Neuronal stem cell (in vitro differentiated cells): ENCODE results near the gene FRS2.

Experiments used
- DNase-seq: peaks from one replicate; pipeline ENCODE4 v3.0.0-alpha.2; 2013; ENCODE audit warnings: low spot score
- H2AFZ ChIP-seq: one replicate; pipeline ENCODE4 v1.6.1; 2013; ENCODE audit warnings: mild to moderate bottlenecking, low read length, inconsistent platforms
- H2AK5ac ChIP-seq: 2 replicates; pipeline ENCODE4 v1.6.1; 2013; ENCODE audit warnings: low read depth, mild to moderate bottlenecking, inconsistent platforms, low read length, moderate library complexity, mixed read lengths
- H2BK120ac ChIP-seq: 2 replicates; pipeline ENCODE4 v1.6.1; 2013; ENCODE audit warnings: low read depth, mild to moderate bottlenecking, inconsistent platforms, low read length, moderate library complexity, mixed read lengths
- H2BK12ac ChIP-seq: one replicate; pipeline ENCODE4 v1.6.1; 2013; ENCODE audit warnings: low read length, inconsistent platforms
- H2BK15ac ChIP-seq: 2 replicates; pipeline ENCODE4 v1.6.1; 2013; ENCODE audit warnings: mild to moderate bottlenecking, low read length, inconsistent platforms, mixed read lengths
- H2BK5ac ChIP-seq: one replicate; pipeline ENCODE4 v1.6.1; 2013; ENCODE audit warnings: inconsistent platforms, mild to moderate bottlenecking, low read length, moderate library complexity
- H3K14ac ChIP-seq: one replicate; pipeline ENCODE4 v1.6.1; 2013; ENCODE audit warnings: low read length, inconsistent platforms
- H3K18ac ChIP-seq: 2 replicates; pipeline ENCODE4 v1.6.1; 2013; ENCODE audit warnings: low read length, inconsistent platforms
- H3K23ac ChIP-seq: 2 replicates; pipeline ENCODE4 v1.6.1; 2013; ENCODE audit warnings: low read depth, mild to moderate bottlenecking, mixed read lengths, low read length, inconsistent platforms; ENCODE audit not compliant: poor library complexity
- H3K27ac ChIP-seq: replicated peaks from 3 replicates; pipeline ENCODE4 v1.5.1; 2013; ENCODE audit warnings: low read length, inconsistent platforms
- H3K27me3 ChIP-seq, 3 experiments: 2 replicates each; pipeline ENCODE4 v1.6.1; 2013; ENCODE audit warnings: low read length in 3 of 3, mild to moderate bottlenecking in 2 of 3, inconsistent platforms in 1 of 3, low read depth in 1 of 3, mixed read lengths in 1 of 3, moderate library complexity in 1 of 3; ENCODE audit not compliant: control insufficient read depth in 3 of 3, insufficient read depth in 3 of 3
- H3K36me3 ChIP-seq, 2 donors: replicated peaks in 1 of 2; 2 replicates each; pipeline ENCODE4 v1.6.1; 2013; ENCODE audit warnings: low read length in 2 of 2; ENCODE audit not compliant: control insufficient read depth in 2 of 2, insufficient read depth in 2 of 2
- H3K4ac ChIP-seq: 2 replicates; pipeline ENCODE4 v1.6.1; 2013; ENCODE audit warnings: inconsistent platforms, mild to moderate bottlenecking, low read length, moderate library complexity
- H3K4me1 ChIP-seq, 2 donors: 1 replicate in 1 of 2; 2 replicates in 1 of 2; pipeline ENCODE4 v1.6.1; 2013; ENCODE audit warnings: low read length in 2 of 2, low read depth in 1 of 2; ENCODE audit not compliant: control insufficient read depth in 2 of 2, insufficient read depth in 1 of 2
- H3K4me2 ChIP-seq: one replicate; pipeline ENCODE4 v1.6.1; 2013; ENCODE audit warnings: mild to moderate bottlenecking, low read length, inconsistent platforms; ENCODE audit not compliant: insufficient read depth, poor library complexity, severe bottlenecking
- H3K4me3 ChIP-seq, 2 donors: 2 replicates each; pipeline ENCODE4 v1.5.1; 2013; ENCODE audit warnings: low read length in 2 of 2, mild to moderate bottlenecking in 2 of 2, inconsistent platforms in 1 of 2, moderate library complexity in 1 of 2
- H3K79me1 ChIP-seq: one replicate; pipeline ENCODE4 v1.6.1; 2013; ENCODE audit warnings: low read depth, mild to moderate bottlenecking, inconsistent platforms, low read length, moderate library complexity
- H3K9ac ChIP-seq: one replicate; pipeline ENCODE4 v1.6.1; 2013; ENCODE audit warnings: mild to moderate bottlenecking, low read depth, low read length, inconsistent platforms; ENCODE audit not compliant: poor library complexity
- H3K9me3 ChIP-seq, 2 donors: replicated peaks in 1 of 2; 2 replicates each; pipeline versions ENCODE3 to v1.6.1; 2013; ENCODE audit warnings: low read length in 2 of 2, mild to moderate bottlenecking in 2 of 2, inconsistent platforms in 1 of 2, low read depth in 1 of 2, mixed read lengths in 1 of 2, moderate library complexity in 1 of 2; ENCODE audit not compliant: control insufficient read depth in 2 of 2, insufficient read depth in 1 of 2
- H4K8ac ChIP-seq: one replicate; pipeline ENCODE4 v1.6.1; 2013; ENCODE audit warnings: low read depth, mild to moderate bottlenecking, inconsistent platforms, low read length, moderate library complexity
- H4K91ac ChIP-seq: one replicate; pipeline ENCODE4 v1.6.1; 2013; ENCODE audit warnings: low read length, low read depth, mild to moderate bottlenecking, inconsistent platforms; ENCODE audit not compliant: poor library complexity
- WGBS, 2 donors: extraction: QIAGEN DNeasy Blood & Tissue Kit; methylation state at CpG; one replicate each; pipeline ENCODE4 v1.1.7; 2013; ENCODE audit warnings: missing lambda C conversion rate in 2 of 2, mixed read lengths in 1 of 2; ENCODE audit not compliant: insufficient read length in 2 of 2, insufficient replicate concordance in 1 of 2; ENCODE audit errors: extremely low coverage in 2 of 2; 5-methylcytosine and 5-hydroxymethylcytosine counted together

The FRS2 gene

DNA sequence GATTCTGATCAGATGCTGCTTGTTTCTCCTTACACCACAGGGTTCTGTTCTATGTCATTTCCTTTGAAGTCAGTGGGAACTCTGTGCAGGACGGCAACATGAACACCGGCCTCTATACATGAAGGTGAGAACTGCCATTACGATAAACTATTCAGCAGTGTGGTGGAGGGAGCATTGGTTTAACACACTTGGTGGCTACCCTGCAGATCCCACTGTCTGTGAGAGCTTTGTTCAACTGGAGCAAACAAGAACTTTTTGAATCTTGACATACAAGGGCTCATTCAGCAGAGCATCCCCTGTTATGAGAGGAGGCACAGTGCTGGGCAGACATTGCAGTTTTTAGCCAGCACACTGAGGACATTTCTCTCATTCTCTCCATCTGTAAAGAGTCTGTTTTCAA lies 10.7 kb upstream of the FRS2 start:
- H3K36me3 ChIP-seq = no peaks in the 10 kb centered on the region
- no peak overlapping the region for H3K23ac ChIP-seq
- no peak overlapping the region for H2BK12ac ChIP-seq
- no peaks in the 10 kb centered on the region for H3K4me1 ChIP-seq
- H4K8ac ChIP-seq = no peak overlapping the region
- no peak overlapping the region for H3K4me2 ChIP-seq
- no CpG with 5 or more reads among the region's 3 CpGs for WGBS, 2 donors
- no peak for DNase-seq
- no peak overlapping the region for H2BK15ac ChIP-seq
- peak overlapping the region; percentile 84 for H2AFZ ChIP-seq
- no peaks in the 10 kb centered on the region for H3K79me1 ChIP-seq
- H3K4ac ChIP-seq = no peak overlapping the region
- H2AK5ac ChIP-seq = no peak overlapping the region
- no peak overlapping the region for H3K9ac ChIP-seq
- no peak overlapping the region for H2BK120ac ChIP-seq
- no peaks in the 10 kb centered on the region for H3K27me3 ChIP-seq
- no peak overlapping the region for H3K4me3 ChIP-seq
- no peak overlapping the region for H3K18ac ChIP-seq
- no peak overlapping the region for H3K14ac ChIP-seq
- no peak overlapping the region for H2BK5ac ChIP-seq
- no peaks in the 10 kb centered on the region for H3K9me3 ChIP-seq
- H3K27ac ChIP-seq = no peak overlapping the region
- H4K91ac ChIP-seq = no peak overlapping the region

DNA sequence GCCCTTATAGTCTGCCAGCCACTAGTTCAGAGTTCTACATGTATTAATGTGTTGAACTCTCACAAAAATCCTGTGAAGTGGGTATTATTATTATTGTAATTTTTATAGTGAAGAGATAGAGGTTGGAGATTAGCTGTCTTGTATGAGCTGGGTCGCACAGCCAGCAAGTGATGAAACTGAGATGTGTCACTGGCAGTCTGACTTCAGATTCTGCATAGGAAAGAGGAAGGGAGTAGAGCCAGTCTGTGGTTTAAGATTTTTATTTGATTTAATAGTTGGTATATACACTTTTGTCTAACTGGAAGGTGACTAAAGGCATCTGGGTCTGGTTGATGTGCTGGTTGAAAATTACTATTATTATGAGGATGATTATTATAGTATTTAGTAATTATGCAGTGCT lies 5.8 kb upstream of the FRS2 start:
- Histone ChIP-seq H2AFZ (no peak overlapping the region), H3K18ac (no peak overlapping the region), H4K8ac (no peak overlapping the region), H3K4me1 (peaks cover 0 to 2% of the 10 kb centered on the region in 2 donors), H2AK5ac (no peak overlapping the region), H3K4me3 (no peak overlapping the region), H3K14ac (no peak overlapping the region), H2BK12ac (no peak overlapping the region), H3K79me1 (no peaks in the 10 kb centered on the region), H2BK5ac (no peak overlapping the region), H3K27me3 (no peaks in the 10 kb centered on the region), H2BK120ac (no peak overlapping the region), H3K9ac (no peak overlapping the region), H3K36me3 (no peaks in the 10 kb centered on the region), H4K91ac (no peak overlapping the region), H3K4ac (no peak overlapping the region), H3K27ac (no peak overlapping the region), H3K23ac (no peak overlapping the region), H3K4me2 (no peak overlapping the region), H2BK15ac (no peak overlapping the region), H3K9me3 (no peaks in the 10 kb centered on the region)
- no peak for DNase-seq
- WGBS, 2 donors = no CpG with 5 or more reads among the region's 1 CpG

DNA sequence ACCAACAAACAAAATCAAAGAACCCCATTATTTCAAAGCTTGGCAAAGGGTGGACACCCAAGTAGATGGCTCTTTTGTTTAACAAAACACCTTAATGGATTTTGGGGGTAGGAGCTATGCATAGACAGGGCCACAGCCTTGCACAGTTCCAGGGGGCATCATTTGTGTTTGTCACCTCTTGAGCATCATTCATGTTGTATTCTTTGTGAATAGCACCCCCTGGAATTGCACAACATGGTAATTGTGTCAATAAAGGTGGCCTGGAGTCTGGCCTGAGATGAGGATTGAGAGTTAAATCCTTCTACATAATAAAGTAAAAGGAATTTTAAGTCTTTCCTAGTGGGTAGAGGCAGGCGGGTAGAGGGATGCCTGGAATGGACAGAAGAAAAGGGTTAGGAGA lies 3.3 kb upstream of the FRS2 start:
- H2BK120ac ChIP-seq = no peak overlapping the region
- H2BK15ac ChIP-seq = no peak overlapping the region
- no peak overlapping the region for H2BK12ac ChIP-seq
- no peaks in the 10 kb centered on the region for H3K9me3 ChIP-seq
- no peaks in the 10 kb centered on the region for H3K79me1 ChIP-seq
- no peak overlapping the region for H3K4me2 ChIP-seq
- peaks cover 6 to 7% of the 10 kb centered on the region in 2 donors for H3K4me1 ChIP-seq
- H3K14ac ChIP-seq = no peak overlapping the region
- DNase-seq = no peak
- peak overlapping the region; percentile 4 for H2AFZ ChIP-seq
- H4K91ac ChIP-seq = no peak overlapping the region
- H3K36me3 ChIP-seq = no peaks in the 10 kb centered on the region
- no peak overlapping the region for H4K8ac ChIP-seq
- no peak overlapping the region for H3K9ac ChIP-seq
- no peak overlapping the region for H3K23ac ChIP-seq
- H3K18ac ChIP-seq = no peak overlapping the region
- H2AK5ac ChIP-seq = no peak overlapping the region
- H3K4me3 ChIP-seq = no peak overlapping the region
- no CpG with 5 or more reads among the region's 1 CpG for WGBS, 2 donors
- H3K27ac ChIP-seq = no peak overlapping the region
- H2BK5ac ChIP-seq = no peak overlapping the region
- no peaks in the 10 kb centered on the region for H3K27me3 ChIP-seq
- no peak overlapping the region for H3K4ac ChIP-seq

DNA sequence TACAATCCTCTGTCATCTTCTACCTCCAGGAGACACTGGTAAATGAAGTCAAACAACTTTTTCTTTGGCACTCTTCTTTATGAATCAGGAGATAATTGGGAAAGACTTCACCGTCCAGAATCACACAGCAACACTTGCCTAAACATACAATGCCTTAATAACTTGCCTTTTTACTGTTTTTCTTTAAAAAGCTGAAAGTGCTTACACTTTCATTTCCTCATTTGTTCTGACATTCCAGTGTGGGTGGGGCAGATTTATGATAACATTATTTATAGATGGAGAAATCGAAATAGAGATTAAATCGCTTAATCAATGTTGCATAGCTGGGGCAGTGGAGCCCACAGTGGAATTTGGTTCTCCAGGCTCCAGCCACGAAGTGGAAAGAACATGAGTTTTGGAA lies 2.8 kb upstream of the FRS2 start:
- Histone ChIP-seq H3K27ac (no peak overlapping the region), H2BK15ac (no peak overlapping the region), H3K4ac (no peak overlapping the region), H3K9me3 (no peaks in the 10 kb centered on the region), H3K36me3 (no peaks in the 10 kb centered on the region), H3K4me1 (peaks cover 6 to 7% of the 10 kb centered on the region in 2 donors), H3K4me3 (no peak overlapping the region), H2AFZ (no peak overlapping the region), H4K91ac (no peak overlapping the region), H3K27me3 (no peaks in the 10 kb centered on the region), H4K8ac (no peak overlapping the region), H3K9ac (no peak overlapping the region), H3K4me2 (no peak overlapping the region), H3K79me1 (no peaks in the 10 kb centered on the region), H2BK120ac (no peak overlapping the region), H3K23ac (no peak overlapping the region), H2BK12ac (no peak overlapping the region), H2AK5ac (no peak overlapping the region), H2BK5ac (no peak overlapping the region), H3K18ac (no peak overlapping the region), H3K14ac (no peak overlapping the region)
- no peak for DNase-seq
- WGBS, 2 donors = no CpG with 5 or more reads among the region's 4 CpGs
